GM18526 (cell line): ENCODE measurements around the gene CELSR2.

Source experiments
- POLR2A ChIP-seq: IDR thresholded peaks from 3 replicates; pipeline ENCODE4 v1.6.1; 2011; ENCODE audit not compliant: insufficient read length; ENCODE audit errors: extremely low read depth

The CELSR2 gene

GRCh38 chr1:109262231-109263055 is 13.1 kb downstream of the CELSR2 start:
- no peak for TF ChIP-seq POLR2A

GRCh38 chr1:109263234-109263596 is 13.9 kb downstream of the CELSR2 start:
- no peak for TF ChIP-seq POLR2A

GRCh38 chr1:109263597-109264378 is 14.4 kb downstream of the CELSR2 start:
- no peak for TF ChIP-seq POLR2A

GRCh38 chr1:109264379-109264755 is 15.0 kb downstream of the CELSR2 start:
- no peak for TF ChIP-seq POLR2A

- TF ChIP-seq POLR2A, result no peak
These were observed 15.7 kb downstream of the CELSR2 start for GRCh38 chr1:109265016-109265415.

GRCh38 chr1:109265741-109266330 is 16.5 kb downstream of the CELSR2 start:
- TF ChIP-seq POLR2A, result no peak

GRCh38 chr1:109266965-109267364 is 17.6 kb downstream of the CELSR2 start:
- no peak for TF ChIP-seq POLR2A

- no peak for TF ChIP-seq POLR2A
These were observed 18.5 kb downstream of the CELSR2 start for GRCh38 chr1:109267743-109268300.

GRCh38 chr1:109268431-109269211 is 19.3 kb downstream of the CELSR2 start:
- TF ChIP-seq POLR2A, result no peak

- no peak for TF ChIP-seq POLR2A
These were observed 20.1 kb downstream of the CELSR2 start for GRCh38 chr1:109269212-109269980.

- TF ChIP-seq POLR2A, result no peak
These were observed 20.8 kb downstream of the CELSR2 start for GRCh38 chr1:109269981-109270622.

GRCh38 chr1:109270623-109271317 is 21.4 kb downstream of the CELSR2 start:
- TF ChIP-seq POLR2A, result no peak

GRCh38 chr1:109271458-109271857 is 22.1 kb downstream of the CELSR2 start:
- no peak for TF ChIP-seq POLR2A

- TF ChIP-seq POLR2A, result no peak
These were observed 22.9 kb downstream of the CELSR2 start for GRCh38 chr1:109272021-109272799.
